ENCODE data around the gene AJM1.
"Not testable (repeated sequence)": the region's sequence is repeated elsewhere in the genome, so short reads cannot be mapped to it uniquely, and the experiment has no call there.

AJM1 gene

DNA sequence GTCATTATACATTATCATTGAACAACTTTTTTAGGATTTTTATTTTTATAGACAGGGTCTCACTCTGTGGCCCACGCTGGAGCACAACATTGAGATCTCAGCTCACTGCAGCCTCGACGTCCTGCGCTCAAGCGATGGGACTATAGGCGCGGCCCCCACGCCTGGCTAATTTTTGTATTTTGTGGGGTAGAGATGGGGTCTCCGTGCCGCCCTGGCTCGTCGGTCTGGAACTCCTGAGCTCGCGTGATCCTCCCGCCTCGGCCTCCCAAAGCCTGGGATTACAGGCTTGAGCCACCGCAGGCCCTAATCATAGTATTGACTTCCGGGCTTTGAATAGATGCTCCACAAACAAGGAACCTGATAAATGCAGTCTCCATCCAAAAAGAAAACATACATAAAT is 25.2 kb downstream of the AJM1 start:
- in situ Hi-C loops (cut with MboI; ENCODE audit: low sequenced_read_pairs): no loop called here

DNA sequence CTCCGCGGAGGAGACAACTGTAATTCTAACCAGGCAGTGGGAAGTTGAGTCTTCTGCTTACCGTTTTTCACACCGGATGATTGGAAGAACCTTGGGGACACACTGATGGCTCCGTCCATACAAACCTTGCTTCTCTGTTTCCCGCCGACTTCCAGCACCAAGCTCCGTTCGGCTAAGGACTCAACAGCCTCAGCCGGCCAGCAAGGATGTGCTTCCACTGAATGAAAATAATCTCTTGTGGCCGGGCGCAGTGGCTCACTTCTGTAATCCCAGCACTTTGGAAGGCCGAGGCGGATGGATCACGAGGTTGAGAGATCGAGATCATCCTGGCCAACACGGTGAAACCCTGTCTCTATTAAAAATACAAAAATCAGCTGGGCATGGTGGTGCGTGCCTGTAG is 25.6 kb downstream of the AJM1 start:
- in situ Hi-C loops (cut with MboI; ENCODE audit: low sequenced_read_pairs): no loop called here

DNA sequence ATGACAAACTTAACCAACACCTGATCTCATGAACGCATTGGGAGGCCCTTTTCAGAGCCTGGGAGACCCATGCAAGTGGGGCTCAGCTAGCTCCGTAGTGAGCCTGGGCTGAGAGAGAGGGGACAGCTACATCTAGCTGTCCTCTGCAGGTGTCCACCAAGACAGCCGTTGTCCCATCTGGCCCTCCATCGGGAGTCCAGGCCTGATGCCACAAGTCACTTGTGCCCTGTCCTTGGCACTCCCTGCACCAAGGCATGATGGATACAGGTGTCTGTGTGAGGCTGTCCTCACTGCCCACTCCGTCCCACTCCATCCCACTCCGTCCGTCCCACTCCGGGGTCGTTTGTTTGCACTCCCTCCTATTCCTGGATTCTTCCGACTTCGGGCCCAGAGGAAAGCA is 26.4 kb downstream of the AJM1 start:
- in situ Hi-C loops (cut with MboI; ENCODE audit: low sequenced_read_pairs): no loop called here

DNA sequence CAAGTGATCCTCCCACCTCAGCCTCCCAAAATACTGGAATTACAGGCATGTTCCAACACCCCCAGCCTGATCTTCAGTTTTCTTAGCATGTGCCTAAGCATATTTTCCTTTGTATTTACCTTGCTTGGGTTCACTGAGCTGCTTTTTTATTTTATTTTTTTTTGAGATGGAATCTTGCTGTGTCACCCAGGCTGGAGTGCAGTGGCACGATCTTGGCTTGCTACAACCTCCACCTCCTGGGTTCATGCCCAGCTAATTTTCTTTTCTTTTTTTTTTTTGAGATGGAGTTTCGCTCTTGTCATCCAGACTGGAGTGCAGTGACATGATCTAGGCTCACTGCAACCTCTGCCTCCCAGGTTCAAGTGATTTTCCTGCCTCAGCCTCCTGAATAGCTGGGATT is 27.3 kb downstream of the AJM1 start:
- in situ Hi-C loops (cut with MboI; ENCODE audit: low sequenced_read_pairs): not testable (repeated sequence)

DNA sequence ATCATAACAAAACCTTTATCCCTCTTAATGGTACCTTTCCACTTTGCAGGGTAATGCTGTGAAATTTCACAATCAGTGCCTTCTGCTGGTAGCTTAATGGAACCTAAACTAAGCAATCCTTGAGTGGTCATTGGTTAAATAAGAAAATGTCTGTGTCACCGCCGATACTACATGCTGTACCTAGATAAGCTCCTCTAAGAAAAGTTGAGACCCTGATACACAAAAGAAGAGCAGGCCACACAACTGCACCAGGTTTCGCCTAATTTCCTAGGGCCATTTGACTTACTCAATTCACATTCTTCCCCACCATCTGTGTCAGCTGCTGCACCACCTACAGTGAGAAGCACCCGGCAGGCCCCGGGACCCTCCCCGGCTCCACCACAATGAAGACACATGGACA is 32.9 kb downstream of the AJM1 start:
- in situ Hi-C loops (cut with MboI; ENCODE audit: low sequenced_read_pairs): no loop called here

DNA sequence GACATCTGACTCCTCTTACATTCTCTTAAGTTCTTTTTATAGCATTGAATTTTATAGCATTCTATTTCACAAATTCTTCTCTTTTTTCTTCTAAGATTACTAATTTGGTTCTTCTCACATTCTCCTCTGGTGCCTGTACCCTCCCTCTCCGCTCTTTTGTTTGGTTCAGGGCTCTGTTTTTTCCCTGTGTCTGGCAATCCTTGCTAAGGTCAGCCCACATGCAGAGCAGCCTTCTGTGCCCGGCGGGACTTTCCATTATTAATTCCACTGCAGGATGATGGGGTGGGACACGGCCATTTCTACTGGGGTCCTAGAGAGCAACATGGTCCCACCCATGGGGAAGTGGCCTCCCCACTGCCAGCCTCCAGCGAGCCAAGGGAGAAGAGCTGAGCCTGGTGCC is 34.2 kb downstream of the AJM1 start:
- in situ Hi-C loops (cut with MboI; ENCODE audit: low sequenced_read_pairs): no loop called here

DNA sequence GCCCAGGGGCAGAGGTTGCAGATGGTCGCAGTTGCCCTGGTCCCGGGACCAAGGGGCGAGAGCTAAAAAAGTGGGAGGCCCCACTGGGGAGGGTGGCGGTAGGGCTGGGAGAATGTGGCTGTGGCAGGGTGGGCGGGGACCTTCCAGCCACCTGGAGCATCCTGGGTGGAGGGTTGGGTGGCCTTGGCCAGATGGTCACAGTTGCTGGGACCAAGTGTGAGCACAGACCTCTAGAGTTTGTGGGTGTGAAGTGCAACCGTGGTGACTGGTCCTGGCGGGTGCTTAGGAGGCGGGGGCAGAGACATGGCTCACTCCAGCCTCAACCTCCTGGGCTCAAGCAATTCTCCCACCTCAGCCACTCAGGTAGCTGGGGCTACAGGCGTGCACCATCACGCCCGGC is 38.4 kb downstream of the AJM1 start:
- in situ Hi-C loops (cut with MboI; ENCODE audit: low sequenced_read_pairs): no loop called here

DNA sequence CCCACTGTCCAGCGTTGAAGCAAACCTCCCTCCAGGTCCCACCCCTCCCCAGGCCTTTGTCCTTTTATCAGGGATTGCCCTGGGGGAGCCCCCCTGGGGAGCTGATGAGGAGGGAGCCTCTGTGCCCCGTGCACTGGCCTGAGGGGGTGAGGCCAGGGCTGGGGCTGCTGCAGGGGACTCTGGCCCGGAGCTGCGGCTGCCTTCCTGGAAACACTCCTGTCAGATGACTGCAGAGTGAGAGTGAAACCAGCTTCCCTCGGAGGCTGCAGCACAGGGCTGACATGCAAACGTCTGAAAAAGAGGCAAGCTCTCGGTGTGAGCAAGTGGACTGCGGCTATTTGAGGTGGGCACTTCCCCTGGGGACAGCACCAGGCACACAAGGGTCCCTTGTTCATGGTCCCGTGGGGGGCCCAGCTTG is 39.4 kb downstream of the AJM1 start:
- in situ Hi-C loops (cut with MboI; ENCODE audit: low sequenced_read_pairs): no loop called here

DNA sequence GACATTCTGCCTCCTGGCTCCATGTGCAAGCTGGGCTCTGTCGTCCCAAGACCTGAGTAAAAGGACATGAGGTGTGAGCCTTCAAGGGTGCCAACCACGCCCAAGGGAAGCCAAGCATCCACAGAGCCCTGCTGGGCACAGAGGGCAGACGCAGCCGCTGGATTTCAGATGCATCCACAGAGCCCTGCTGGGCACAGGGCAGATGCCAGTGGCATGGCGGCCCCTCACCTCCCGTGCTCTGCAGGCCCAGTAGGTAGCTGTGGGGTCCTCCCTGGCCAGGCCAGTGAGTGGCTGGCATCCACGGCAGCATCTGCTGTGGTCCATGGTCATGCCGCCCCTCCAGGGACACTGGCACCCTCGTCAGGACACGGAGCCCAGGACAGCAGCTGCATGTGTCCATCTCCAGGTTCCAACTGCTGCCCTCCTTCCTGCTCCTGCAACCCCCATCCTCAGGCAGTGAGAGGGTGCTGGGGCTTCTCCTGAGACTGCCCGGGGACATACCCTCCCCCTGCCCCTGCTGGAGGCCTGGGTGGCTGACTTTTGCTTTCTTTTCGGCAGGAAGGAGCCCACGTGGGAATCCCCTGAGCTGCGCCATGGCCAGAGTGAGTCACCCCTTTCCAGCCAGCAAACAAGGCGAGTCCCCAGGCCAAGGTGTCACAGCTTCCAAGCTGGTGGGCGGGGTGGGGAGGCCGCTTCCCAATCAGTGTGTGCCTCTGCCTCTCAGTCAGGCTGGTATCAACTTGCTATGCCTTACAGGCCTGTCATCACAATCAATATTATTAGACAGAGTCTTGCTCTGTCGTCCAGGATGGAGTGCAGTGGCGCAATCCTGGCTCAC is 40.0 kb downstream of the AJM1 start:
- in situ Hi-C loops (cut with MboI; ENCODE audit: low sequenced_read_pairs): no loop called here

DNA sequence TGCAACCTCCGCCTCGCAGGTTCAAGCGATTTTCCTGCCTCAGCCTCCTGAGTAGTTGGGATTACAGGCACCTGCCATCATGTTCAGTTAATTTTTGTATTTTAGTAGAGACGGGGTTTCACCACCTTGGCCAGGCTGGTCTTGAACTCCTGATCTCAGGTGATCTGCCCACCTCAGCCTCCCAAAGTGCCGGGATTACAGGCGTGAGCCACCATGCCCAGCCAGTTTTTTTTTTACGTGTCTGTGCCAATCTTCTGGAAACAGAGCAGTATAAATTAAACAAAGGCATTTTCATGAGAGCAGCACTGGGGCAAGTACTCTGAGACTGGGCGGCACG is 40.6 kb downstream of the AJM1 start:
- in situ Hi-C loops (cut with MboI; ENCODE audit: low sequenced_read_pairs): not testable (repeated sequence)

DNA sequence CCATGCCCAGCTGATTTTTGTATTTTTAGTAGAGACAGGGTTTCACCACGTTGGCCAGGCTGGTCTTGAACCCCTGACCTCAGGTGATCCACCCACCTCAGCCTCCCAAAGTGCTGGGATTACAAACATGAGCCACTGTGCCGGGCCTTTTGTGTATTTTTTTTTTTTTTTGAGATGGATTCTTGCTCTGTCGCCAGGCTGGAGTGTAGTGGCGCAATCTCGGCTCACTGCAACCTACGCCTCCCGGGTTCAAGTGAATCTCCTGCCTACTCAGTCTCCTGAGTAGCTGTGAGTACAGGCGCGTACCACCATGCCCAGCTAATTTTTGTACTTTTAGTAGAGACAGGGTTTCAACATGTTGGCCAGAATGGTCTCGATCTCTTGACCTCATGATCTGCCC is 41.4 kb downstream of the AJM1 start:
- in situ Hi-C loops (cut with MboI; ENCODE audit: low sequenced_read_pairs): not testable (repeated sequence)

DNA sequence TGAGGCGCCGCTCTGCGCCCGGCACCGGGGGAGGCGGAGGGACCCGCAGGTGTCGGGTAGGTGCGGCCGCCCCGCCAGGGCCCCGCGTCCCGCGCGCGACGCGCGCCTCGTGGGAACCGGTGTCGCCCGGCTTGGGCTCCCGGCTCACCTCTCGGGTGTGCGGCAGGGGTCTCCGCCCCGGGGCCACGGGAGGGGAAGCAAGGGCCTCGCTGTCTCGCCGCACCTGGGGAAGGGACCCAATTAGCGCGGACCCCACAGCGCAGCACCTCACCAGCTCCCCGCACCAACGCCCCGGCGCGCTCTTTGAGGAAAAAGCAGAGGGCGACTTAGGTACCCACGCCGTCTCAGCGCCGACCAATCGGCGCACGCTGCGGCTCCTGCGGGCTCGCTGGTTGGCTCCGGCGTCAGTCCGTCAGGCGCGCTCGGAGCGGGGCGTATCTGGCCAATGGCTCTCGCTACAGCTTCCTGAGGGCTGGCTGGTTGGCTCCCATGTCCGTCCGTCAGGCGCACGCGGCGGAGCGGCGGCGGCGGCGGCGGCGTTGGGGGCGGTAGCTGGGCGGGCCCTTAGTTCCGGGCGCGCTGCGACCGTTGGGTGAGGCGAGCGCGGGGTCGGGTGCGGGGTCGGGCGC is 43.8 kb downstream of the AJM1 start, which contains the start of gene TRAF2:
TSS of gene TRAF2 (plus strand) at position 567 of the 629 bp plus-strand sequence. CDS start 12,225 bp downstream, outside the sequence.
- in situ Hi-C loops (cut with MboI; ENCODE audit: low sequenced_read_pairs): no loop called here

DNA sequence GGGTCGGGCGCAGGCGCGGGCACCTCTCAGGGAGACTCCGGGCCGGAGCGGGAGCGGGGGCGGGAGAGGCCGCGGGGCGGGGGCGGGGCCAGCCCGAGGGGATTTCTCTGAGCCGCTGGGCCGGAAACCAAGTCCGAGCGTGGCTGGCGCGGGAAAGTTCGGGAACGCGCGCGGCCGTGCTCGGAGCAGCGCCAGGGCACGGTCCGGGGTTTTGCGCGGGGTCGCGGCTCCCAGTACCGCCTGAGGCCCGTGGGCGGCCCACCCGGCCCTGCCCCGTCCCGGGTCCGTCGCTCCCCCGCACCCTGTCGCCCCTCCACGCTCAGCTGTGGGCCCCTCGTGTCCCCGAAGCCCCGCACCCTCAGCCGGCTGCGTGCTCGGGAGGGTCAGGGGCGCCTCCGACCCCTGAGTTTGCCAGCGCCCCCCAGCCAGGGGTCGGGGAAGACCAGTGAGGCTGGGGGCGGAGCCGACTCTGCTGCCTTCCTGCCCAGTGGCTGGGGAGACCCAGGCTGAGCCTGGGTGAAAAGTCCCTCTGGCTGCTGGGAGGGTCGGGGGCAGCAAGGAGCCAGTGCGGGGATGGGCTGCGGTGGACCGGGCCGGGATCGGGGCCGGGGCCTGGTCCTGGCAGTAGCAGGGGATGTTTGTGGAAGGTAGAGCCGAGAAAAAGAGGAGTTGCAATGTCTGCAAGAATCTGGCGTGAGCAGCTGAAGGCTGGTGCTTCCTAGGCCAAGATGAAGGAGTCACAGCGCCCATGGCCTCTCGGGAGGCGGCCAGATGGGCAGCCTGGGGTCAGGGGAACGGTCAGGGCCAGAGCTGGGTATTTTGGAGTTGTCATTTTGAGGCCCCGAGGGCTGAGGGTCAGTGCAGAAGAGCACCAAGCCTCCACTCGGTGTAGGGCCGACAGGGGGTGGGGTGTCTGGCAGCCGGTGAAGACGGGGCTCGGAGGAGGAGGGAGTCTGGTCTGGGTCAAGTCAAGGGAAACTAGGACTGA is 44.6 kb downstream of the AJM1 start:
- in situ Hi-C loops (cut with MboI; ENCODE audit: low sequenced_read_pairs): no loop called here

DNA sequence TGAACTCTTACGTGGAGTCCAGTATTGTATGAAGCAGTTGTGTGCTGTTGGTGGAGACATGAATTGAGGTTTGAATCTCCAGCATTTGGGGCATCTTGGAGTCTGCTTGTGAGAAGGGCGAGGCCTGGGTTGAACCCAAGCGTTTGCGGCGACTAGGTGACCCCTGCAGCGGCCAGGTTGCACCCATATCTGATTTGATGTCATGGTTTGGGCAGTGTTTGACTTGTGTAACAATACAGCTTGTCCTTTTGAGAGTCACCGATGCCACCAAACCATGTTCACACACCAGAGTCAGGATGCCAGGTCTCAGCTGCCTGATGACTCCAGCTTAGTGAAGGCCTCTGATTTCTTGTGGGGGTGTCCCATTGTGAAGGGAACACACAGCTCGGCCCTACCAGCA is 46.2 kb downstream of the AJM1 start:
- in situ Hi-C loops (cut with MboI; ENCODE audit: low sequenced_read_pairs): no loop called here

DNA sequence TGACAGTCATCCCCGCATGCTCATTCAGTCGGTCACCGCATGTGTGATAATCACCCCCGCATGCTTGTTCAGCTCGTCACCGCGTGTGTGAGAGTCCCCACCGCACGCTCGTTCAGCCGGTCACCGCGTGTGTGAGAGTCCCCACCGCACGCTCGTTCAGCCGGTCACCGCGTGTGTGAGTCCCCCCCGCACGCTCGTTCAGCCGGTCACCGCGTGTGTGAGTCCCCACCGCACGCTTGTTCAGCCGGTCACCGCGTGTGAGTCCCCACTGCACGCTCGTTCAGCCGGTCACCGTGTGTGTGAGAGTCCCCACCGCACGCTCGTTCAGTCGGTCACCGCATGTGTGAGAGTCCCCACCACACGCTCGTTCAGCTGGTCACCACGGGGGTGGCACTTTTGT is 47.6 kb downstream of the AJM1 start:
- in situ Hi-C loops (cut with MboI; ENCODE audit: low sequenced_read_pairs): no loop called here

DNA sequence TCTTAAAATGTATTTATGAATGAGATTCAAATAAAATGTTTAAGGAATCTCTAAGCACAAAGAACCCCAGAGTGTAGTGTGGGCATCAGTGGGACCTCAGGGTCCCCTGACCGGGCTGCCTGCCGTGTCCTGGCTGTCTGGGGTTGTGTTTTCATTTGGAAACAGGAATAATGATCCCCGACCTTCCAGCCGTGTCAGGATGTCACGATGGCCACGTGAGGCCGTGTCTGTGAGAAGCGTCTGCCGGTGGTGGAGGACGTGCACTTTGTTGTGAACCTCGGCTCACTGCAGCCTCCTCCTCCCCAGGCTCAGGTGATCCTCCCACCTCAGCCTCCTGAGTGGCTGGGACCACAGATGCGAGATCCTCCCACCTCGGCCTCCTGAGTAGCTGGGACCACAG is 48.4 kb downstream of the AJM1 start:
- in situ Hi-C loops (cut with MboI; ENCODE audit: low sequenced_read_pairs): no loop called here
